Measurements from ENCODE around the gene TPD52L2.
"Not testable (repeated sequence)": the region's sequence is repeated elsewhere in the genome, so short reads cannot be mapped to it uniquely, and the experiment has no call there.

GRCh38 chr20:63880901-63881300, 15.8 kb downstream of the TPD52L2 start:
- TF ChIP-seq POLR2A (IDR thresholded peaks at IDR 0.05; ENCODE audit: low read length); GATA1 (IDR thresholded peaks at IDR 0.05; ENCODE audit: low read depth, low read length): not testable (repeated sequence)

Measured in erythroblast (primary cell).